ENCODE results near the gene KLHL25. TPM values are rescaled to one million over a fixed set of nuclear protein-coding genes. Genes with fewer than 3 reads are reported as not detected.

The KLHL25 gene
- total RNA-seq, 1 experiment from 2014 or later: 18.4 TPM

DNA sequence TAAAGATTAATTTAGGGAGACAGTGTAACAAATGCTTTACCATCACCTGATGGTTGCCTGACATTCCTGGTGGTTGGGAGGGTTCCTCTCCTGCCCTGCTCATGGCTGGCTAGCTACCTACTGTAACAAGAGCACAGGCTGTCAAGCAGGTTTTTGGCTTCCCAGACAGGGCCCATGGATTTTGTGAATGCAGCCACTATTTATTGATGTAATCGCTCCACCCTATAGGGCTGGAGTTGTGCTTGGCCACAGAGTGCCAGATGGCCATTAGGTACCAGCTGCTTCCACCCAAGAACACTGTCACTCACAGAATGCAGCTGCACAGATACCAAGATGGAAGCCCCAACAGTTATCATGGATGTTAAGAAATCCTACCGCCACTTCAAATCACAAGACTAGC, 31.0 kb upstream of the KLHL25 start:
- Histone ChIP-seq H4K8ac (replicated peaks; ENCODE audit: insufficient read length, low read depth, low read length) (no peak overlapping the region), H3T11ph (ENCODE audit: low read length) (no peak overlapping the region), H2BK5ac (ENCODE audit: insufficient read length, low read length) (no peak overlapping the region), H3K23me2 (ENCODE audit: insufficient read length, low read depth, low read length, poor library complexity, severe bottlenecking) (no peaks in the 10 kb centered on the region), H3K79me1 (ENCODE audit: insufficient read depth, low read depth, low read length, poor library complexity, severe bottlenecking) (no peaks in the 10 kb centered on the region), H3K27me3 (ENCODE audit: insufficient read depth, low read length) (no peaks in the 10 kb centered on the region), H3K14ac (ENCODE audit: insufficient read depth, low read length) (no peak overlapping the region), H3K4me2 (ENCODE audit: insufficient read depth, insufficient read length, low read length) (no peak overlapping the region), H3K4me1 (ENCODE audit: insufficient read depth, low read length) (no peaks in the 10 kb centered on the region; the same call in 1 of the 2 replicates), H2BK20ac (ENCODE audit: low read depth, low read length, poor library complexity, severe bottlenecking) (no peak overlapping the region), H2BK12ac (ENCODE audit: insufficient read length, low read depth, low read length) (no peak overlapping the region), H2AFZ (ENCODE audit: low read length) (no peak overlapping the region), H3K23ac (ENCODE audit: insufficient read length, low read depth, low read length) (no peak overlapping the region), H2AK5ac (ENCODE audit: insufficient read length, low read length) (no peak overlapping the region), H4K20me1 (ENCODE audit: control insufficient read depth, insufficient read depth, insufficient read length) (no peaks in the 10 kb centered on the region), H2BK15ac (ENCODE audit: low read depth, low read length) (no peak overlapping the region), H3K9me3 (ENCODE audit: control insufficient read depth, low read depth, low read length) (no peaks in the 10 kb centered on the region), H4K5ac (ENCODE audit: insufficient read length, low read depth, low read length) (no peak overlapping the region), H3K18ac (ENCODE audit: insufficient read length, low read depth, low read length) (no peak overlapping the region), H4K91ac (ENCODE audit: insufficient read length, low read depth, low read length) (no peak overlapping the region), H3K4ac (ENCODE audit: low read depth, low read length) (no peak overlapping the region), H3K56ac (ENCODE audit: insufficient read length, low read depth, low read length) (no peak overlapping the region), H2BK120ac (ENCODE audit: low read depth, low read length, poor library complexity, severe bottlenecking) (no peak overlapping the region), H3K9ac (ENCODE audit: extremely low read depth, insufficient read length, low read length) (no peak overlapping the region), H3K79me2 (ENCODE audit: insufficient read depth, low read length) (no peaks in the 10 kb centered on the region), H3K27ac (ENCODE audit: insufficient read length, low read depth, low read length) (no peak overlapping the region)
- DNase-seq: no peak
- Mint-ChIP-seq H3K4me3 (no peak overlapping the region), H3K4me1 (0 out of 4 replicates have a peak, but pooled peaks cover 2% of the 10 kb centered on the region in 2 experiments), H3K27ac (no peak overlapping the region), H3K27me3 (ENCODE audit: low read depth) (no peaks in the 10 kb centered on the region), H3K36me3 (ENCODE audit: insufficient read depth in 1 of 3, low read depth in 3 of 3) (no peaks in the 10 kb centered on the region), H3K9me3 (no peaks in the 10 kb centered on the region)
- TF ChIP-seq, protein P1, sequence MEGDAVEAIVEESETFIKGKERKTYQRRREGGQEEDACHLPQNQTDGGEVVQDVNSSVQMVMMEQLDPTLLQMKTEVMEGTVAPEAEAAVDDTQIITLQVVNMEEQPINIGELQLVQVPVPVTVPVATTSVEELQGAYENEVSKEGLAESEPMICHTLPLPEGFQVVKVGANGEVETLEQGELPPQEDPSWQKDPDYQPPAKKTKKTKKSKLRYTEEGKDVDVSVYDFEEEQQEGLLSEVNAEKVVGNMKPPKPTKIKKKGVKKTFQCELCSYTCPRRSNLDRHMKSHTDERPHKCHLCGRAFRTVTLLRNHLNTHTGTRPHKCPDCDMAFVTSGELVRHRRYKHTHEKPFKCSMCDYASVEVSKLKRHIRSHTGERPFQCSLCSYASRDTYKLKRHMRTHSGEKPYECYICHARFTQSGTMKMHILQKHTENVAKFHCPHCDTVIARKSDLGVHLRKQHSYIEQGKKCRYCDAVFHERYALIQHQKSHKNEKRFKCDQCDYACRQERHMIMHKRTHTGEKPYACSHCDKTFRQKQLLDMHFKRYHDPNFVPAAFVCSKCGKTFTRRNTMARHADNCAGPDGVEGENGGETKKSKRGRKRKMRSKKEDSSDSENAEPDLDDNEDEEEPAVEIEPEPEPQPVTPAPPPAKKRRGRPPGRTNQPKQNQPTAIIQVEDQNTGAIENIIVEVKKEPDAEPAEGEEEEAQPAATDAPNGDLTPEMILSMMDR (conservative IDR thresholded peaks at IDR 0.05): no peak
- no CpG with 5 or more reads among the region's 2 CpGs for WGBS (ENCODE audit: extremely low coverage, insufficient read length, low lambda C conversion rate)
